Measurements from ENCODE around the gene EPPIN.

- no peak for TF ChIP-seq CTCF (IDR thresholded peaks at IDR 0.05)
- TF ChIP-seq EZH2 (IDR thresholded peaks at IDR 0.05; ENCODE audit: borderline replicate concordance, insufficient read depth, low read depth, low read length, poor library complexity, severe bottlenecking): no peak
These were observed 1.3 kb downstream of the EPPIN start for GRCh38 chr20:45545754-45546453.

All from B cell (primary cell).